ENCODE measurements around the gene FXYD5. TPM values are rescaled to one million over a fixed set of nuclear protein-coding genes. Genes with fewer than 3 reads are reported as not detected.

The FXYD5 gene
- total and polyA plus RNA-seq, 9 of the 15 experiments (the other 6 are each of a cell fraction or from before 2014, with no cell fraction given): 104 to 537 (median 174) TPM

- TF ChIP-seq TAF1 (IDR thresholded peaks at IDR 0.05; ENCODE audit: control insufficient read depth, extremely low read depth, insufficient read depth, low read length, severe bottlenecking) (no peak), OTX1 (CRISPR knock-in tag; IDR thresholded peaks at IDR 0.05) (peak; percentile 98), USF1 (CRISPR knock-in tag; IDR thresholded peaks at IDR 0.05) (peak; percentile 36; the same call in 1 of the 2 replicates), ATF7 (IDR thresholded peaks at IDR 0.05) (0 out of 2 replicates have a peak, but pooled peaks have one; percentile 38), GATA2 (CRISPR knock-in tag; IDR thresholded peaks at IDR 0.05) (no peak), ZNF507 (tag; conservative IDR thresholded peaks at IDR 0.05) (peak; percentile 23; the same call in 1 of the 2 replicates), HDAC8 (tag; IDR thresholded peaks at IDR 0.05) (peak; percentile 98), MCM2 (IDR thresholded peaks at IDR 0.05; ENCODE audit: low read depth) (no peak), TCF3 (CRISPR knock-in tag; IDR thresholded peaks at IDR 0.05) (no peak), DEAF1 (CRISPR knock-in tag; IDR thresholded peaks at IDR 0.05) (peak; percentile 34; the same call in 1 of the 2 replicates), GABPB1 (CRISPR knock-in tag; IDR thresholded peaks at IDR 0.05) (0 out of 2 replicates have a peak, but pooled peaks have one; percentile 40), NFXL1 (CRISPR knock-in tag; IDR thresholded peaks at IDR 0.05) (peak; percentile 95), ZKSCAN3 (CRISPR knock-in tag; IDR thresholded peaks at IDR 0.05) (peak; percentile 73; the same call in 1 of the 2 replicates), CREM (IDR thresholded peaks at IDR 0.05; ENCODE audit: low read depth) (0 out of 2 replicates have a peak, but pooled peaks have one; percentile 43), CHD1 (IDR thresholded peaks at IDR 0.05; ENCODE audit: low read length) (peak; percentile 20), ZNF639 (CRISPR knock-in tag; conservative IDR thresholded peaks at IDR 0.05 in 1 of 2, IDR thresholded peaks at IDR 0.05 in 1 of 2) (peak in 1 of 2 experiments; percentile 97; a peak in 2 of 4 replicates), THRB (CRISPR knock-in tag; conservative IDR thresholded peaks at IDR 0.05) (peak; percentile 92), ELF4 (CRISPR knock-in tag; IDR thresholded peaks at IDR 0.05) (peak; percentile 97), SAFB2 (IDR thresholded peaks at IDR 0.05; ENCODE audit: borderline replicate concordance, low read depth, low read length, severe bottlenecking) (no peak)
Measured at GRCh38 chr19:35204799-35205732, 50.5 kb downstream of the FXYD5 start (continued).
